SHP77 treated with DMSO at 0.1 percent for 48 hours (cell line): ENCODE results near the gene CFLAR.

ENCODE experiments used
- DNase-seq: peaks from one replicate; lab custom pipeline; 2025; lab: John Stamatoyannopoulos, UW

Gene CFLAR

GRCh38 chr2:201218780-201219179 lies 102.8 kb downstream of the CFLAR start:
- DNase-seq = no peak

GRCh38 chr2:201219328-201220096 lies 103.5 kb downstream of the CFLAR start:
- DNase-seq = no peak

- DNase-seq = no peak
Measured at GRCh38 chr2:201220102-201220570, 104.2 kb downstream of the CFLAR start.

- no peak for DNase-seq
Measured at GRCh38 chr2:201223089-201224073, 107.4 kb downstream of the CFLAR start.
